B cell (primary cell): ENCODE data around the gene THADA. TPM values are rescaled to one million over a fixed set of nuclear protein-coding genes. Genes with fewer than 3 reads are reported as not detected.

Experiments used
- ATAC-seq: fragments of 200-7000 bp; cut with Tn5 transposase; one replicate; pipeline ENCODE4 v1.10.0; 2021; ENCODE audit warnings: low read depth, mild to moderate bottlenecking, moderate number of reproducible peaks, moderate library complexity
- CTCF ChIA-PET: fragments of 350-600 bp; sonication (Branson Sonifier 250); formaldehyde crosslinking; loops from one replicate; lab custom pipeline; 2021; ENCODE audit warnings: antibody characterized with exemption, inconsistent platforms; lab: Charles Lee
- POLR2A ChIA-PET: fragments of 350-600 bp; sonication (Branson Sonifier 250); formaldehyde crosslinking; loops from one replicate; lab custom pipeline; 2021; ENCODE audit warnings: antibody characterized with exemption; lab: Charles Lee
- DNase-seq: peaks from one replicate; pipeline ENCODE4 v3.0.0; 2013
- H2AFZ ChIP-seq: 2 replicates; pipeline ENCODE4 v1.6.1; 2012; ENCODE audit warnings: mild to moderate bottlenecking, low read depth, low read length; ENCODE audit not compliant: insufficient read depth, poor library complexity, severe bottlenecking
- H3K27ac ChIP-seq, 2 donors: 1 replicate in 1 of 2; 2 replicates in 1 of 2; pipeline ENCODE4 v1.5.1; 2012 to 2013; ENCODE audit warnings: low read length in 2 of 2, mild to moderate bottlenecking in 2 of 2, moderate library complexity in 1 of 2
- H3K27me3 ChIP-seq, 4 experiments: fragments of 200-600 bp in 1 of 4; sonication (generic) in 1 of 4; replicated peaks in 1 of 4; 1 replicate in 2 of 4; 2 replicates in 2 of 4; pipeline versions ENCODE4 v1.6.1 to v1.7.0; 2013 to 2016; ENCODE audit warnings: low read length in 3 of 4, mild to moderate bottlenecking in 2 of 4, mixed read lengths in 1 of 4, moderate library complexity in 1 of 4; ENCODE audit not compliant: insufficient read depth in 4 of 4, control insufficient read depth in 3 of 4; ENCODE audit errors: control extremely low read depth in 1 of 4
- H3K36me3 ChIP-seq, 2 experiments: replicated peaks in 1 of 2; 1 replicate in 1 of 2; 2 replicates in 1 of 2; pipeline versions ENCODE4 v1.6.1 to v1.7.1; 2013; ENCODE audit warnings: low read length in 1 of 2; ENCODE audit not compliant: insufficient read depth in 2 of 2, control insufficient read depth in 1 of 2; ENCODE audit errors: control extremely low read depth in 1 of 2, extremely low read depth in 1 of 2
- H3K4me1 ChIP-seq, 2 donors: fragments of 200-600 bp in 1 of 2; sonication (generic) in 1 of 2; 1 replicate in 1 of 2; 2 replicates in 1 of 2; pipeline versions ENCODE4 v1.5.1 to v1.6.1; 2013 to 2017; ENCODE audit warnings: low read length in 2 of 2; ENCODE audit not compliant: control insufficient read depth in 2 of 2, insufficient read depth in 2 of 2
- H3K4me2 ChIP-seq: replicated peaks from 2 replicates; pipeline ENCODE3; 2012; ENCODE audit warnings: mild to moderate bottlenecking, low read depth, low read length; ENCODE audit not compliant: poor library complexity, severe bottlenecking
- H3K4me3 ChIP-seq, 5 experiments: fragments of 200-600 bp in 1 of 5; sonication (generic) in 1 of 5; 1 replicate in 3 of 5; 2 replicates in 2 of 5; pipeline versions ENCODE4 v1.5.1 to v1.7.0; 2011 to 2016; ENCODE audit warnings: low read length in 4 of 5, mild to moderate bottlenecking in 4 of 5, low read depth in 2 of 5, control low read depth in 1 of 5, moderate library complexity in 1 of 5; ENCODE audit not compliant: insufficient read depth in 1 of 5; ENCODE audit errors: control extremely low read depth in 1 of 5, extremely low read depth in 1 of 5
- H3K79me2 ChIP-seq: fragments of 200-600 bp; sonication (generic); one replicate; pipeline ENCODE4 v1.6.0; 2016; ENCODE audit warnings: low read length; ENCODE audit not compliant: control insufficient read depth, insufficient read depth
- H3K9ac ChIP-seq: fragments of 200-600 bp; sonication (generic); 2 replicates; pipeline ENCODE4 v1.6.1; 2017; ENCODE audit warnings: mild to moderate bottlenecking, low read length, moderate library complexity
- H3K9me3 ChIP-seq, 3 donors: one replicate each; pipeline versions ENCODE4 v1.6.1 to v1.7.1; 2013; ENCODE audit warnings: low read length in 2 of 3; ENCODE audit not compliant: control insufficient read depth in 2 of 3, insufficient read depth in 1 of 3; ENCODE audit errors: control extremely low read depth in 1 of 3
- H4K20me1 ChIP-seq: 2 replicates; pipeline ENCODE4 v1.6.0; 2012; ENCODE audit warnings: mild to moderate bottlenecking, low read length; ENCODE audit not compliant: insufficient read depth, control insufficient read depth, poor library complexity, severe bottlenecking
- H3K27ac Mint-ChIP-seq: one replicate; pipeline ENCODE4 v1.8.0; 2021; ENCODE audit warnings: mixed read lengths
- H3K27me3 Mint-ChIP-seq: one replicate; pipeline ENCODE4 v1.8.0; 2021; ENCODE audit warnings: mixed read lengths
- H3K4me1 Mint-ChIP-seq: one replicate; pipeline ENCODE4 v1.8.0; 2021; ENCODE audit warnings: mixed read lengths
- H3K4me3 Mint-ChIP-seq: one replicate; pipeline ENCODE4 v1.8.0; 2021; ENCODE audit warnings: mixed read lengths
- H3K9me3 Mint-ChIP-seq: one replicate; pipeline ENCODE4 v1.8.0; 2022; ENCODE audit warnings: mixed read lengths; ENCODE audit not compliant: insufficient read depth
- EZH2 ChIP-seq: IDR thresholded peaks from 2 replicates; pipeline ENCODE4 v1.6.1; 2012; ENCODE audit warnings: borderline replicate concordance, low read depth, mild to moderate bottlenecking, moderate library complexity, low read length; ENCODE audit not compliant: insufficient read depth, poor library complexity, severe bottlenecking
- WGBS: methylation state at CpG from one replicate; pipeline ENCODE4 v1.1.5; 2013; ENCODE audit warnings: missing lambda C conversion rate; ENCODE audit not compliant: insufficient coverage; 5-methylcytosine and 5-hydroxymethylcytosine counted together
- intact Hi-C: fragments of 100-400 bp; cut with micrococcal nuclease; formaldehyde crosslinking; loops from one replicate; pipeline ENCODE4 v1.10.0; 2022
- polyA plus RNA-seq: library from polyadenylated mRNA; depleted of rRNA; stranded (reverse); fragments of >200 nt; gene quantifications from 2 replicates; pipeline ENCODE4 v1.2.3, GENCODE V29; 2012
- total RNA-seq, 2 donors: library from RNA; stranded (reverse); fragments of 120-200 nt in 1 of 2; gene quantifications; 1 replicate in 1 of 2; 2 replicates in 1 of 2; pipeline versions ENCODE4 v1.2.3 to v1.2.4, GENCODE V29; 2013 to 2022
- TF ChIP-seq, protein P1 (sequence below): fragments of 200-600 bp; IDR thresholded peaks from one replicate; pipeline ENCODE4 v1.8.0; 2022; ENCODE audit warnings: antibody characterized with exemption, mild to moderate bottlenecking

THADA gene
- total and polyA plus RNA-seq, 2 donors (not counting 1 experiment from before 2014, with no cell fraction given) = 17.6 to 48.5 TPM

DNA sequence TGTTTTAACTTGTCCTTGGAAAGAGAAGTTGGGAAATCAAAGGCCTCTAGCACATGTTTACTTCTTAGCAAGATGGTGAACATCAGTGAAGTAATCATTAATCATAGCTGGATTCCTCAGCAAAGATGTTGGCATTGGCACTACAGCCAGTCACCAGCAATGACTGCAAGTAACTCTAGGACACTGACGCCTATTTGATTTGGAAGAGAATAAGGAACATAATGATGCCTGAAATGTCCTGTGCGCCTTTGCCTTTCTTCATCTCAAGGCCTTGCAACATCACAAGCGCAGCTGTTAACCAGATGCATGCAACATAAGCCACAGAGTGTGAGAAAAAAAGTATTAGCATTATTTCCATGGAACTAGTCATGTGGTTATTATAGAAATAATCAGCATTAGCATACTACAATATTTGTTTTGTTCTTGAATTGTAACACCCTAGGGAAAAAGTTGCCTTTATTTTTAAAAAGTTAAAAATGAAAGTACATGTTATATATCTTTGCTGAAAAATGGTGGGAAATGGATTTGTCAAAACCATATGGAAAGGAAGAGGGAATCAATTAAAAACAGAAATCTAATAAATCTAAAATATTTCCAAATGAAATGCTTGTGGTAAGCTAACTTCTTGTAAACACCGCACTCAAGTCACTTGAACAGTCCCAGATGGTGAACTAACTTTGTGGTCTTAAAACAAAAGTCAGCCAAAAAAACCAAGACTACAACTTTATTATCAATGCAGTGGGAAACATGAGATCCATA lies 55.6 kb downstream of the THADA start:
- H3K4me1 ChIP-seq = peaks cover 12 to 24% of the 10 kb centered on the region in 2 donors
- no CpG with 5 or more reads among the region's 4 CpGs for WGBS
- no peak overlapping the region for H3K4me3 ChIP-seq
- H3K27me3 ChIP-seq = no peaks in the 10 kb centered on the region
- peaks cover 8% of the 10 kb centered on the region for H3K79me2 ChIP-seq
- Mint-ChIP-seq H3K27ac (no peak overlapping the region), H3K4me1 (peaks cover 26% of the 10 kb centered on the region), H3K9me3 (no peaks in the 10 kb centered on the region), H3K4me3 (no peak overlapping the region), H3K27me3 (no peaks in the 10 kb centered on the region)
- TF ChIP-seq, protein P1, sequence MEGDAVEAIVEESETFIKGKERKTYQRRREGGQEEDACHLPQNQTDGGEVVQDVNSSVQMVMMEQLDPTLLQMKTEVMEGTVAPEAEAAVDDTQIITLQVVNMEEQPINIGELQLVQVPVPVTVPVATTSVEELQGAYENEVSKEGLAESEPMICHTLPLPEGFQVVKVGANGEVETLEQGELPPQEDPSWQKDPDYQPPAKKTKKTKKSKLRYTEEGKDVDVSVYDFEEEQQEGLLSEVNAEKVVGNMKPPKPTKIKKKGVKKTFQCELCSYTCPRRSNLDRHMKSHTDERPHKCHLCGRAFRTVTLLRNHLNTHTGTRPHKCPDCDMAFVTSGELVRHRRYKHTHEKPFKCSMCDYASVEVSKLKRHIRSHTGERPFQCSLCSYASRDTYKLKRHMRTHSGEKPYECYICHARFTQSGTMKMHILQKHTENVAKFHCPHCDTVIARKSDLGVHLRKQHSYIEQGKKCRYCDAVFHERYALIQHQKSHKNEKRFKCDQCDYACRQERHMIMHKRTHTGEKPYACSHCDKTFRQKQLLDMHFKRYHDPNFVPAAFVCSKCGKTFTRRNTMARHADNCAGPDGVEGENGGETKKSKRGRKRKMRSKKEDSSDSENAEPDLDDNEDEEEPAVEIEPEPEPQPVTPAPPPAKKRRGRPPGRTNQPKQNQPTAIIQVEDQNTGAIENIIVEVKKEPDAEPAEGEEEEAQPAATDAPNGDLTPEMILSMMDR = no peak
- TF ChIP-seq EZH2 = no peak
- no peaks in the 10 kb centered on the region for H3K9me3 ChIP-seq
- H3K4me2 ChIP-seq = no peak overlapping the region
- no peak for ATAC-seq
- no peaks in the 10 kb centered on the region for H4K20me1 ChIP-seq
- ChIA-PET CTCF (interaction anchor here (1.0 to 6.5 kb wide), 14 partner anchors 9 to 712 kb away, joined by 3 to 50 read pairs (median 8); no protein-coding TSS in a partner anchor), POLR2A (no interaction called here)
- peaks cover 0 to 7% of the 10 kb centered on the region in 2 experiments for H3K36me3 ChIP-seq
- no peak overlapping the region for H3K9ac ChIP-seq
- DNase-seq = no peak
- peak overlapping the region in 1 of 2 donors; percentile 33 for H3K27ac ChIP-seq
- H2AFZ ChIP-seq = no peak overlapping the region
- intact Hi-C loops = loop anchor here (5.0 kb wide), 1 partner anchor 313 kb away; the partner anchor contains the start of gene ZFP36L2

DNA sequence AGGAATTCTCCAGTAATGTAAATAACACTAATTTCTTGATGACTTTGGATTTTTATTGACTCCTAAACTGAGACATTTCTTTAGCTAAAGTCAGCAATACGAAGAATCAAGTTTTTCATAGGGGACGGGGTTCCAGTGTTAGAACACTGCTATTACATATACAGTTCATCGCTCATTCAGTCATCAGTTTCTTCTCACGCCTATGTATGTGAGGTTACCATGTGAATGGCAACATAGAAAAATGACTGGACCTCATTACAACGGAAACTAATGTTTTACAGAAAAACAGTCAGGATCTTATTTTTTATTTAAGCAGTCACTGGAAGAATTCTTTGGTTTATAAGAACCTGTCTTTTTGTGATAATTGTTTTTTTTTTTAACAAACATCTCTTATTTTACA lies 56.4 kb downstream of the THADA start:
- H4K20me1 ChIP-seq = no peaks in the 10 kb centered on the region
- H3K9me3 ChIP-seq = no peaks in the 10 kb centered on the region
- Mint-ChIP-seq H3K27me3 (no peaks in the 10 kb centered on the region), H3K9me3 (no peaks in the 10 kb centered on the region), H3K4me3 (no peak overlapping the region), H3K4me1 (peaks cover 26% of the 10 kb centered on the region), H3K27ac (no peak overlapping the region)
- H3K79me2 ChIP-seq = peaks cover 15% of the 10 kb centered on the region
- no peak overlapping the region for H3K9ac ChIP-seq
- ChIA-PET CTCF (interaction anchor here (0.7 to 6.5 kb wide), 14 partner anchors 11 to 711 kb away, joined by 4 to 50 read pairs (median 8); no protein-coding TSS in a partner anchor), POLR2A (no interaction called here)
- 100% methylated on average over 1 of the region's 5 CpGs for WGBS
- peaks cover 12 to 24% of the 10 kb centered on the region in 2 donors for H3K4me1 ChIP-seq
- H3K4me3 ChIP-seq = no peak overlapping the region
- ATAC-seq (no peak), DNase-seq (no peak)
- peaks cover 2 to 7% of the 10 kb centered on the region in 2 experiments for H3K36me3 ChIP-seq
- H3K27me3 ChIP-seq = no peaks in the 10 kb centered on the region
- TF ChIP-seq EZH2 = no peak
- TF ChIP-seq, protein P1 = no peak
- intact Hi-C loops = no loop called here
- no peak overlapping the region for H3K27ac ChIP-seq
- H2AFZ ChIP-seq = no peak overlapping the region
- no peak overlapping the region for H3K4me2 ChIP-seq
